GM13976 (cell line): ENCODE results near the gene C1QTNF7.

Source experiments
- DNase-seq: peaks from one replicate; pipeline ENCODE4 v3.0.0; 2012; ENCODE audit warnings: low spot score
- CTCF ChIP-seq: IDR thresholded peaks from 2 replicates; pipeline ENCODE4 v1.5.1; 2012; ENCODE audit warnings: borderline replicate concordance, mild to moderate bottlenecking; ENCODE audit not compliant: insufficient read depth; ENCODE audit errors: extremely low read depth, missing control alignments, control extremely low read depth
- in situ Hi-C: fragments of 300-500 bp; cut with MboI; formaldehyde crosslinking; loops from one replicate; pipeline ENCODE4 v1.12.0; 2022; ENCODE audit warnings: low sequenced_read_pairs, mixed read lengths, inconsistent platforms; ENCODE audit not compliant: unreplicated experiment

The C1QTNF7 gene

GRCh38 chr4:15458616-15459015 lies 30.8 kb downstream of the C1QTNF7 start:
- TF ChIP-seq CTCF, result no peak
- in situ Hi-C loops, result loop anchor here (10.0 kb wide), 1 partner anchor 224 kb away; no protein-coding TSS in a partner anchor
- DNase-seq, result no peak

DNA sequence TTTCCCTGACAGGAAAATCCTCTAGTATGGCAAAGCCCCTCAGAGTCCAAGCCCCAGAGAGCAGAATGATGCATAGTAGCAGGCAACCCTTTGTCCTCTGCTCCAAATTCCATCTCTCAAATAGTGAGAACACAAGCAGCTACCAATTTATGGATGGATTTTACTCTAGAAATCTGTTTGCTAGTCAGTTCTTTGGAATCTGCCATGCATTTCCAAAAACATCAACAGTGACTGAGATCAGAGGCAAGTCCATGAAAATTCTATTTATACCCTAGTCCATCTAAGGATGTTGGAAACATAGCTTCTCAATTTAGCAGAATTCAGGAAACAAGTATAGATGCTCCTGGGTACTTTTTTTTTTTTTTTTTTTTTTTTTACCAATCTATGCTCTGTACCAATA lies 31.9 kb downstream of the C1QTNF7 start:
- in situ Hi-C loops, result loop anchor here (10.0 kb wide), 1 partner anchor 225 kb away; no protein-coding TSS in a partner anchor
- TF ChIP-seq CTCF, result no peak
- DNase-seq, result no peak

- in situ Hi-C loops, result no loop called here
- DNase-seq, result no peak
- no peak for TF ChIP-seq CTCF
Measured at GRCh38 chr4:15466596-15466995, 38.8 kb downstream of the C1QTNF7 start.

- no peak for DNase-seq
- in situ Hi-C loops, result no loop called here
- no peak for TF ChIP-seq CTCF
Measured at GRCh38 chr4:15469402-15470127, 41.7 kb downstream of the C1QTNF7 start, which contains the start of gene CC2D2A. TSS of gene CC2D2A (plus strand) at chr4:15469882. CDS start at chr4:15475933, 6,051 bp downstream.

DNA sequence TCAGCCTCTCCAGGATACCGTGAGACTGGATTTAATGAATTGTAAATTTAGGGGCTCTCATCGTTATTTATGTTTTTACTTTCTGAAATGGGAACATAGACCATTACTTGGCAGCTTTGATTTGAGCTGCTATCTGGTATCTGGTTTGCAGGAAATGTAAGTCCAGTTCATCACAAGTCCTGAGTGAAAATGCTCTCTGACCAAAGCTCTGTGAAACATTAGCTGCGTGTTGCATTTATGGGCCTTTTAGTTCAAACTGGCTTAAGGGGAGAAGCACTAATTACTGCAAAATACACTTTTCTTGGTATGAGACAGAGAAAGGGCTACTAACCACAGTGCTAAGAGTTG lies 42.3 kb downstream of the C1QTNF7 start:
- no peak for TF ChIP-seq CTCF
- DNase-seq, result no peak
- in situ Hi-C loops, result no loop called here

GRCh38 chr4:15476396-15476795 lies 48.6 kb downstream of the C1QTNF7 start:
- no peak for DNase-seq
- in situ Hi-C loops, result loop anchor here (25.0 kb wide), 1 partner anchor 511 kb away; no protein-coding TSS in a partner anchor
- no peak for TF ChIP-seq CTCF
